A204.1 (cell line): ENCODE data around the gene DCUN1D2.
"Not testable (repeated sequence)": the region's sequence is repeated elsewhere in the genome, so short reads cannot be mapped to it uniquely, and the experiment has no call there.

Experiments used
- FAIRE-seq: peaks from 2 replicates; lab custom pipeline; 2012; peaks lifted over from hg19 to GRCh38; lab: Jason Lieb, UNC

The DCUN1D2 gene

GRCh38 chr13:113464476-113464875, 26.0 kb downstream of the DCUN1D2 start:
- FAIRE-seq, result no peak

GRCh38 chr13:113461022-113461751, 29.3 kb downstream of the DCUN1D2 start:
- no peak for FAIRE-seq

- FAIRE-seq, result no peak
Measured at GRCh38 chr13:113460599-113460998, 29.9 kb downstream of the DCUN1D2 start.

- no peak for FAIRE-seq
Measured at GRCh38 chr13:113460064-113460555, 30.4 kb downstream of the DCUN1D2 start.

- no peak for FAIRE-seq
Measured at GRCh38 chr13:113458253-113459065, 32.1 kb downstream of the DCUN1D2 start.

- FAIRE-seq, result no peak
Measured at GRCh38 chr13:113457510-113457909, 33.0 kb downstream of the DCUN1D2 start.

- FAIRE-seq, result no peak
Measured at GRCh38 chr13:113456116-113456702, 34.3 kb downstream of the DCUN1D2 start.

- no peak for FAIRE-seq
Measured at GRCh38 chr13:113455384-113455783, 35.1 kb downstream of the DCUN1D2 start.

- no peak for FAIRE-seq
Measured at GRCh38 chr13:113454936-113455335, 35.6 kb downstream of the DCUN1D2 start.

- no peak for FAIRE-seq
Measured at GRCh38 chr13:113452942-113453901, 37.3 kb downstream of the DCUN1D2 start, which contains the start of gene ADPRHL1. TSS of gene ADPRHL1 (minus strand) at chr13:113453488. CDS start at chr13:113453437, 51 bp downstream.

GRCh38 chr13:113452466-113452865, 38.0 kb downstream of the DCUN1D2 start:
- no peak for FAIRE-seq

GRCh38 chr13:113451951-113452421, 38.5 kb downstream of the DCUN1D2 start:
- FAIRE-seq, result no peak

GRCh38 chr13:113450861-113451620, 39.5 kb downstream of the DCUN1D2 start:
- not testable (repeated sequence) for FAIRE-seq

- not testable (repeated sequence) for FAIRE-seq
Measured at GRCh38 chr13:113450348-113450744, 40.2 kb downstream of the DCUN1D2 start.

- no peak for FAIRE-seq
Measured at GRCh38 chr13:113449693-113450347, 40.7 kb downstream of the DCUN1D2 start.

- peak; percentile 97 for FAIRE-seq
Measured at GRCh38 chr13:113448885-113449692, 41.4 kb downstream of the DCUN1D2 start.

- FAIRE-seq, result no peak
Measured at GRCh38 chr13:113448545-113448884, 42.0 kb downstream of the DCUN1D2 start.

- FAIRE-seq, result no peak
Measured at GRCh38 chr13:113447596-113447995, 42.9 kb downstream of the DCUN1D2 start.

- FAIRE-seq, result no peak
Measured at GRCh38 chr13:113446488-113446854, 44.0 kb downstream of the DCUN1D2 start.
